Measurements from ENCODE around the gene GNS. TPM values are rescaled to one million over a fixed set of nuclear protein-coding genes. Genes with fewer than 3 reads are reported as not detected.

The GNS gene
- total and polyA plus RNA-seq, 2 of the 4 experiments (the other 2 are of a cell fraction), result 60.4 to 80.7 TPM

- no peaks in the 10 kb centered on the region for H3K27me3 ChIP-seq (ENCODE audit: control insufficient read depth, insufficient read depth, low read length)
- H2BK5ac ChIP-seq (ENCODE audit: low read depth, low read length, poor library complexity, severe bottlenecking), result no peak overlapping the region
- ChIA-PET CTCF (interaction anchor here (2.1 kb wide), 1 partner anchor 10 kb away, joined by 9 read pairs; no protein-coding TSS in a partner anchor), POLR2A (ENCODE audit: unreplicated experiment) (no interaction called here)
- intact Hi-C loops (cut with micrococcal nuclease), result no loop called here
- no peak overlapping the region for H3K9ac ChIP-seq (ENCODE audit: low read depth, low read length)
- H2BK20ac ChIP-seq (ENCODE audit: low read depth, low read length), result no peak overlapping the region
- WGBS, 2 experiments (ENCODE audit: extremely low coverage in 2 of 2, insufficient read length in 1 of 2), result no CpG with 5 or more reads among the region's 2 CpGs
- no TSS peak for BruUV-seq (replicated peaks)
- peaks cover 6% of the 10 kb centered on the region; the same call in 1 of the 2 replicates for H3K9me1 ChIP-seq (ENCODE audit: insufficient read depth, low read length)
- H3K27ac ChIP-seq (ENCODE audit: insufficient read depth, low read length), result no peak overlapping the region
- H4K91ac ChIP-seq (ENCODE audit: insufficient read depth, low read depth, low read length), result no peak overlapping the region
- no peak overlapping the region for H2AFZ ChIP-seq (replicated peaks; ENCODE audit: low read length, poor library complexity)
- DNase-seq (no peak), ATAC-seq (ENCODE audit: low read depth) (no peak)
- H4K20me1 ChIP-seq (ENCODE audit: insufficient read depth, low read length), result no peaks in the 10 kb centered on the region
- no peak overlapping the region for H3K4me3 ChIP-seq (ENCODE audit: insufficient read depth, low read depth, low read length)
- no peaks in the 10 kb centered on the region for H3K79me1 ChIP-seq (ENCODE audit: low read depth in 1 of 2, low read length in 2 of 2)
- no peak overlapping the region for H2BK120ac ChIP-seq (ENCODE audit: low read depth, low read length)
- H3K18ac ChIP-seq (ENCODE audit: low read depth, low read length), result no peak overlapping the region
- H3K4ac ChIP-seq (ENCODE audit: low read depth, low read length), result no peak overlapping the region
- dilution Hi-C loops (cut with HindIII; ENCODE audit: low sequenced_read_pairs, unreplicated experiment), result no loop called here
- H4K5ac ChIP-seq (ENCODE audit: low read depth, low read length), result no peak overlapping the region
- H3K14ac ChIP-seq (replicated peaks; ENCODE audit: low read depth, low read length), result no peak overlapping the region
- H3K4me2 ChIP-seq (ENCODE audit: low read depth, low read length), result no peak overlapping the region
- H3K23ac ChIP-seq (ENCODE audit: low read depth, low read length), result no peak overlapping the region
- in situ Hi-C loops (cut with MboI; ENCODE audit: low sequenced_read_pairs), result no loop called here
- H3K4me1 ChIP-seq (ENCODE audit: control insufficient read depth, insufficient read depth, low read length), result no peaks in the 10 kb centered on the region
- H2AK9ac ChIP-seq (replicated peaks; ENCODE audit: low read depth, low read length, poor library complexity), result no peak overlapping the region
- TF ChIP-seq SMC3 (IDR thresholded peaks at IDR 0.05; ENCODE audit: low read depth, low read length), result no peak
- TF ChIP-seq RAD21 (IDR thresholded peaks at IDR 0.05; ENCODE audit: low read length), result no peak
- no peak for TF ChIP-seq CEBPB (IDR thresholded peaks at IDR 0.05; ENCODE audit: low read depth, low read length)
- TF ChIP-seq MXI1 (IDR thresholded peaks at IDR 0.05; ENCODE audit: borderline replicate concordance, low read depth, low read length), result no peak
- TF ChIP-seq MAZ (IDR thresholded peaks at IDR 0.05; ENCODE audit: borderline replicate concordance, low read depth, low read length), result no peak
- no peak for TF ChIP-seq FOS (IDR thresholded peaks at IDR 0.05; ENCODE audit: low read depth, low read length)
- no peak for TF ChIP-seq POLR2A (IDR thresholded peaks at IDR 0.05; ENCODE audit: low read depth, low read length)
- TF ChIP-seq MAFK (IDR thresholded peaks at IDR 0.05; ENCODE audit: low read depth, low read length), result no peak
- TF ChIP-seq, protein P1, sequence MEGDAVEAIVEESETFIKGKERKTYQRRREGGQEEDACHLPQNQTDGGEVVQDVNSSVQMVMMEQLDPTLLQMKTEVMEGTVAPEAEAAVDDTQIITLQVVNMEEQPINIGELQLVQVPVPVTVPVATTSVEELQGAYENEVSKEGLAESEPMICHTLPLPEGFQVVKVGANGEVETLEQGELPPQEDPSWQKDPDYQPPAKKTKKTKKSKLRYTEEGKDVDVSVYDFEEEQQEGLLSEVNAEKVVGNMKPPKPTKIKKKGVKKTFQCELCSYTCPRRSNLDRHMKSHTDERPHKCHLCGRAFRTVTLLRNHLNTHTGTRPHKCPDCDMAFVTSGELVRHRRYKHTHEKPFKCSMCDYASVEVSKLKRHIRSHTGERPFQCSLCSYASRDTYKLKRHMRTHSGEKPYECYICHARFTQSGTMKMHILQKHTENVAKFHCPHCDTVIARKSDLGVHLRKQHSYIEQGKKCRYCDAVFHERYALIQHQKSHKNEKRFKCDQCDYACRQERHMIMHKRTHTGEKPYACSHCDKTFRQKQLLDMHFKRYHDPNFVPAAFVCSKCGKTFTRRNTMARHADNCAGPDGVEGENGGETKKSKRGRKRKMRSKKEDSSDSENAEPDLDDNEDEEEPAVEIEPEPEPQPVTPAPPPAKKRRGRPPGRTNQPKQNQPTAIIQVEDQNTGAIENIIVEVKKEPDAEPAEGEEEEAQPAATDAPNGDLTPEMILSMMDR (conservative IDR thresholded peaks at IDR 0.05; ENCODE audit: low read depth, low read length), result no peak
- TF ChIP-seq RFX5 (IDR thresholded peaks at IDR 0.05; ENCODE audit: low read depth, low read length), result no peak
- TF ChIP-seq RCOR1 (IDR thresholded peaks at IDR 0.05; ENCODE audit: insufficient replicate concordance, low read length), result no peak
- TF ChIP-seq CHD1 (IDR thresholded peaks at IDR 0.05; ENCODE audit: low read depth, low read length), result no peak
- TF ChIP-seq ELK1 (IDR thresholded peaks at IDR 0.05; ENCODE audit: borderline replicate concordance, low read depth, low read length), result no peak
- no peak for TF ChIP-seq NFE2L2 (IDR thresholded peaks at IDR 0.05; ENCODE audit: low read depth, low read length)
- TF ChIP-seq, protein P2, sequence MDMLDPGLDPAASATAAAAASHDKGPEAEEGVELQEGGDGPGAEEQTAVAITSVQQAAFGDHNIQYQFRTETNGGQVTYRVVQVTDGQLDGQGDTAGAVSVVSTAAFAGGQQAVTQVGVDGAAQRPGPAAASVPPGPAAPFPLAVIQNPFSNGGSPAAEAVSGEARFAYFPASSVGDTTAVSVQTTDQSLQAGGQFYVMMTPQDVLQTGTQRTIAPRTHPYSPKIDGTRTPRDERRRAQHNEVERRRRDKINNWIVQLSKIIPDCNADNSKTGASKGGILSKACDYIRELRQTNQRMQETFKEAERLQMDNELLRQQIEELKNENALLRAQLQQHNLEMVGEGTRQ (IDR thresholded peaks at IDR 0.05; ENCODE audit: low read depth, low read length), result no peak
- no peak for TF ChIP-seq BHLHE40 (IDR thresholded peaks at IDR 0.05; ENCODE audit: low read depth, low read length)
- no peak overlapping the region for H2AK5ac ChIP-seq (ENCODE audit: low read depth, low read length)
- no peak overlapping the region for H4K8ac ChIP-seq (ENCODE audit: low read depth in 2 of 2, low read length in 2 of 2)
- no peak overlapping the region for H2BK15ac ChIP-seq (ENCODE audit: low read depth, low read length)
- peaks cover 4% of the 10 kb centered on the region; the same call in 1 of the 2 replicates for H3K36me3 ChIP-seq (ENCODE audit: control insufficient read depth, insufficient read depth, low read length)
- H3K56ac ChIP-seq (ENCODE audit: extremely low read depth, insufficient read depth, low read length), result no peak overlapping the region
- no peaks in the 10 kb centered on the region for H3K9me3 ChIP-seq (ENCODE audit: control insufficient read depth, insufficient read depth, low read length)
Observed at GRCh38 chr12:64707926-64708325, 51.3 kb downstream of the GNS start.

All from IMR-90 (cell line).